IMR-90 (cell line): Measurements from ENCODE around the gene DSE.

Experiments
- CHD1 ChIP-seq: IDR thresholded peaks from 2 replicates; pipeline ENCODE4 v1.6.1; 2012; ENCODE audit warnings: low read depth, low read length, improper control_type of control experiment
- MAFK ChIP-seq: IDR thresholded peaks from 2 replicates; pipeline ENCODE4 v1.6.1; 2012; ENCODE audit warnings: low read depth, low read length, improper control_type of control experiment
- MXI1 ChIP-seq: IDR thresholded peaks from 2 replicates; pipeline ENCODE4 v1.6.1; 2012; ENCODE audit warnings: low read depth, mild to moderate bottlenecking, low read length, moderate library complexity, borderline replicate concordance
- NFE2L2 ChIP-seq: fragments of 150-350 bp; IDR thresholded peaks from 2 replicates; pipeline ENCODE4 v1.6.1; 2016; ENCODE audit warnings: low read depth, mild to moderate bottlenecking, low read length
- POLR2A ChIP-seq: IDR thresholded peaks from 2 replicates; pipeline ENCODE4 v1.6.1; 2012; ENCODE audit warnings: mild to moderate bottlenecking, low read depth, low read length
- RAD21 ChIP-seq: IDR thresholded peaks from 2 replicates; pipeline ENCODE4 v1.6.1; 2012; ENCODE audit warnings: low read length, improper control_type of control experiment
- RCOR1 ChIP-seq: IDR thresholded peaks from 2 replicates; pipeline ENCODE4 v1.6.1; 2012; ENCODE audit warnings: mild to moderate bottlenecking, low read length, improper control_type of control experiment; ENCODE audit not compliant: insufficient replicate concordance
- RFX5 ChIP-seq: IDR thresholded peaks from 2 replicates; pipeline ENCODE4 v1.8.0; 2012; ENCODE audit warnings: low read depth, mild to moderate bottlenecking, low read length, moderate library complexity
- SMC3 ChIP-seq: fragments of 150-350 bp; IDR thresholded peaks from 2 replicates; pipeline ENCODE4 v1.6.1; 2016; ENCODE audit warnings: low read depth, mild to moderate bottlenecking, antibody characterized with exemption, low read length, moderate library complexity
- TF ChIP-seq, protein P1 (sequence below): fragments of 150-350 bp; IDR thresholded peaks from 2 replicates; pipeline ENCODE4 v1.6.1; 2017; ENCODE audit warnings: mild to moderate bottlenecking, antibody characterized with exemption, low read length, low read depth
- TF ChIP-seq, protein P2 (sequence below): conservative IDR thresholded peaks from 2 replicates; pipeline ENCODE4 v1.5.1; 2012; ENCODE audit warnings: mild to moderate bottlenecking, low read depth, low read length, improper control_type of control experiment
- TF ChIP-seq, protein P3 (sequence below): fragments of 150-350 bp; IDR thresholded peaks from 2 replicates; pipeline ENCODE4 v1.6.1; 2016; ENCODE audit warnings: low read depth, mild to moderate bottlenecking, low read length, moderate library complexity, borderline replicate concordance

DNA sequence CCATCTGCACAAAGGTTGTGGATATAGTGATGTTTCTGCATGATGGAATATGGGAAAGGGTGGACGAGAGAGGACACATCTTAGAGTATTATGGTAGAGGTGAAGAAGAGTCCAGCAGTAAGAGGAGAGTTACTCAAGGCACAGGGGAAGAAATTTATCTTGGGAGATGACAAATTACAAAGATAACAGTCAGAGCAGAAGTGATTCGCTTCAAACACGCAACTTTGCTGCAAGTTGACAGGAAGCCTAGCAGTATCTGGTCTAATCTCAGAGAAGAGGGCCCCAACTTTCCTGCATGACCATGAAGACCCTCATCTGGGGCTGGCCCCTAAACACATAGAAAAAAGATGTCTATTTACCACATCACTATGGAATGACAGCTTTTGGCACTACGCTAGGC is 89.2 kb downstream of the DSE start:
- TF ChIP-seq, protein P1, sequence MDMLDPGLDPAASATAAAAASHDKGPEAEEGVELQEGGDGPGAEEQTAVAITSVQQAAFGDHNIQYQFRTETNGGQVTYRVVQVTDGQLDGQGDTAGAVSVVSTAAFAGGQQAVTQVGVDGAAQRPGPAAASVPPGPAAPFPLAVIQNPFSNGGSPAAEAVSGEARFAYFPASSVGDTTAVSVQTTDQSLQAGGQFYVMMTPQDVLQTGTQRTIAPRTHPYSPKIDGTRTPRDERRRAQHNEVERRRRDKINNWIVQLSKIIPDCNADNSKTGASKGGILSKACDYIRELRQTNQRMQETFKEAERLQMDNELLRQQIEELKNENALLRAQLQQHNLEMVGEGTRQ: no peak
- TF ChIP-seq, protein P2, sequence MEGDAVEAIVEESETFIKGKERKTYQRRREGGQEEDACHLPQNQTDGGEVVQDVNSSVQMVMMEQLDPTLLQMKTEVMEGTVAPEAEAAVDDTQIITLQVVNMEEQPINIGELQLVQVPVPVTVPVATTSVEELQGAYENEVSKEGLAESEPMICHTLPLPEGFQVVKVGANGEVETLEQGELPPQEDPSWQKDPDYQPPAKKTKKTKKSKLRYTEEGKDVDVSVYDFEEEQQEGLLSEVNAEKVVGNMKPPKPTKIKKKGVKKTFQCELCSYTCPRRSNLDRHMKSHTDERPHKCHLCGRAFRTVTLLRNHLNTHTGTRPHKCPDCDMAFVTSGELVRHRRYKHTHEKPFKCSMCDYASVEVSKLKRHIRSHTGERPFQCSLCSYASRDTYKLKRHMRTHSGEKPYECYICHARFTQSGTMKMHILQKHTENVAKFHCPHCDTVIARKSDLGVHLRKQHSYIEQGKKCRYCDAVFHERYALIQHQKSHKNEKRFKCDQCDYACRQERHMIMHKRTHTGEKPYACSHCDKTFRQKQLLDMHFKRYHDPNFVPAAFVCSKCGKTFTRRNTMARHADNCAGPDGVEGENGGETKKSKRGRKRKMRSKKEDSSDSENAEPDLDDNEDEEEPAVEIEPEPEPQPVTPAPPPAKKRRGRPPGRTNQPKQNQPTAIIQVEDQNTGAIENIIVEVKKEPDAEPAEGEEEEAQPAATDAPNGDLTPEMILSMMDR: no peak
- no peak for TF ChIP-seq POLR2A
- TF ChIP-seq RCOR1: no peak
- no peak for TF ChIP-seq RFX5
- no peak for TF ChIP-seq SMC3
- TF ChIP-seq MAFK: no peak
- TF ChIP-seq, protein P3, sequence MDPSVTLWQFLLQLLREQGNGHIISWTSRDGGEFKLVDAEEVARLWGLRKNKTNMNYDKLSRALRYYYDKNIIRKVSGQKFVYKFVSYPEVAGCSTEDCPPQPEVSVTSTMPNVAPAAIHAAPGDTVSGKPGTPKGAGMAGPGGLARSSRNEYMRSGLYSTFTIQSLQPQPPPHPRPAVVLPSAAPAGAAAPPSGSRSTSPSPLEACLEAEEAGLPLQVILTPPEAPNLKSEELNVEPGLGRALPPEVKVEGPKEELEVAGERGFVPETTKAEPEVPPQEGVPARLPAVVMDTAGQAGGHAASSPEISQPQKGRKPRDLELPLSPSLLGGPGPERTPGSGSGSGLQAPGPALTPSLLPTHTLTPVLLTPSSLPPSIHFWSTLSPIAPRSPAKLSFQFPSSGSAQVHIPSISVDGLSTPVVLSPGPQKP: no peak
- TF ChIP-seq NFE2L2: no peak
- TF ChIP-seq RAD21: no peak
- no peak for TF ChIP-seq MXI1
- no peak for TF ChIP-seq CHD1
